ENCODE measurements around the gene SPRR2G.
"Not testable (repeated sequence)": the region's sequence is repeated elsewhere in the genome, so short reads cannot be mapped to it uniquely, and the experiment has no call there.

The SPRR2G gene

GRCh38 chr1:153112454-153112853 is 38.2 kb downstream of the SPRR2G start:
- not testable (repeated sequence) for DNase-seq

DNA sequence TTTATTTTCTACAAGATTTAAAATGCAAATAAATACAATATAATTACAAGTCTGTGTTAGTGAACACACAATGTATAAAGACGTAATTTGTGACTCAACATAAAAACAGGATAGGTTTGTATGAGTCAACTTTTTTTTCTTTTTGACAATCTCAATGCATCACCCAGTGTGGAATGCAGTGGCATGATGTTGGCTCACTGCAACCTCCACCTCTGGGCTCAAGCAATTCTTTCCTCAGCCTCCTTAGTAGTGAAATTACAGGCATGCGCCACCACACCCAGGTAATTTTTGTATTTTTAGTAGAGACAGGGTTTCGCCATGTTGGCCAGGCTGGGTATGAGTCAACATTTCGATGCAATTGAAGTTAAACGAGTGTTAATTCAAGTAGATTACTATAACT is 50.4 kb downstream of the SPRR2G start:
- no peak for DNase-seq

Measured in NK-92 treated with Interleukin-12 subunit alpha and Interleukin-12 subunit beta, amount 100 ng/mL, for 24 hours (cell line).